Adrenal gland (tissue), 5 donors: Measurements from ENCODE around the gene SPRR5.

ENCODE experiments used
- CTCF ChIP-seq, 6 experiments: fragments of 450-650 bp in 4 of 6; fragments of 200-600 bp in 2 of 6; sonication (generic) in 1 of 6; IDR thresholded peaks; 1 replicate in 5 of 6; 2 replicates in 1 of 6; pipeline versions ENCODE4 v1.5.1 to v1.8.0; 2016 to 2021; ENCODE audit warnings: antibody characterized with exemption in 6 of 6, mild to moderate bottlenecking in 2 of 6, moderate library complexity in 1 of 6
- POLR2A ChIP-seq, 2 donors: fragments of 450-650 bp; IDR thresholded peaks; one replicate each; pipeline ENCODE4 v1.6.1; 2017; ENCODE audit warnings: antibody characterized with exemption in 2 of 2, mild to moderate bottlenecking in 2 of 2, moderate library complexity in 1 of 2
- donor health status: DM: no; HTN: no; CAD: no.

GRCh38 chr1:152926091-152926490, 20.9 kb upstream of the SPRR5 start:
- no peak for TF ChIP-seq CTCF (IDR thresholded peaks at IDR 0.05)
- TF ChIP-seq POLR2A (IDR thresholded peaks at IDR 0.05): no peak
